ENCODE measurements around the gene GASK1B.

GRCh38 chr4:158168606-158169005 lies 4.2 kb downstream of the GASK1B start:
- TF ChIP-seq CTCF (IDR thresholded peaks at IDR 0.05): no peak
- TF ChIP-seq POLR2A (IDR thresholded peaks at IDR 0.05): no peak

Measured in testis (tissue), 2 donors.